Measurements from ENCODE around the gene EMC10. TPM values are rescaled to one million over a fixed set of nuclear protein-coding genes. Genes with fewer than 3 reads are reported as not detected.

EMC10 gene
- total RNA-seq, 1 experiment from 2014 or later: 66.7 TPM

- Histone ChIP-seq H3K27me3 (ENCODE audit: control insufficient read depth, insufficient read depth, low read length) (no peaks in the 10 kb centered on the region), H3K4me1 (ENCODE audit: control insufficient read depth, insufficient read depth, low read length) (no peaks in the 10 kb centered on the region), H3K27ac (ENCODE audit: low read length) (no peak overlapping the region), H3K36me3 (ENCODE audit: control insufficient read depth, insufficient read depth, low read length) (no peaks in the 10 kb centered on the region), H3K4me3 (ENCODE audit: low read depth in 2 of 2, low read length in 2 of 2) (no peak overlapping the region), H3K9me3 (ENCODE audit: control insufficient read depth, insufficient read depth, low read depth, low read length) (no peaks in the 10 kb centered on the region)
- ATAC-seq (no peak; the same call in 1 of the 2 replicates), DNase-seq (ENCODE audit: low read depth, low spot score) (no peak)
- no TSS peak for BruUV-seq (replicated peaks)
- POLR2A ChIA-PET: no interaction called here
- in situ Hi-C loops (cut with HindIII; ENCODE audit: low pct_unique_long_range_greater_than_20kb, low sequenced_read_pairs) (no loop called here), intact Hi-C loops (cut with micrococcal nuclease; ENCODE audit: unreplicated experiment) (no loop called here)
- CTCF ChIA-PET: interaction anchor here (0.8 kb wide), 1 partner anchor 244 kb away, joined by 3 read pairs; no protein-coding TSS in a partner anchor
- TF ChIP-seq CTCF (IDR thresholded peaks at IDR 0.05): no peak
- no peak for TF ChIP-seq POLR2AphosphoS5 (IDR thresholded peaks at IDR 0.05; ENCODE audit: low read depth, low read length)
Measured at GRCh38 chr19:50516964-50517703, 40.8 kb downstream of the EMC10 start.

- ATAC-seq (no peak), DNase-seq (ENCODE audit: low read depth, low spot score) (no peak)
- in situ Hi-C loops (cut with HindIII; ENCODE audit: low pct_unique_long_range_greater_than_20kb, low sequenced_read_pairs) (no loop called here), intact Hi-C loops (cut with micrococcal nuclease; ENCODE audit: unreplicated experiment) (no loop called here)
- ChIA-PET CTCF (no interaction called here), POLR2A (no interaction called here)
- BruUV-seq (replicated peaks): no TSS peak
- no peak for TF ChIP-seq REST (IDR thresholded peaks at IDR 0.05; ENCODE audit: insufficient read depth in 1 of 2, low read depth in 2 of 2, low read length in 1 of 2)
- TF ChIP-seq POLR2AphosphoS5 (IDR thresholded peaks at IDR 0.05; ENCODE audit: low read depth, low read length): no peak
- no peak for TF ChIP-seq CTCF (IDR thresholded peaks at IDR 0.05)
- TF ChIP-seq TCF7L2 (IDR thresholded peaks at IDR 0.05; ENCODE audit: low read depth, low read length): no peak
- TF ChIP-seq SIN3A (IDR thresholded peaks at IDR 0.05; ENCODE audit: borderline replicate concordance, insufficient read depth, low read depth, low read length): no peak
- H3K4me3 ChIP-seq (ENCODE audit: low read depth in 2 of 2, low read length in 2 of 2): no peak overlapping the region
- H3K27me3 ChIP-seq (ENCODE audit: control insufficient read depth, insufficient read depth, low read length): no peaks in the 10 kb centered on the region
- no peaks in the 10 kb centered on the region for H3K9me3 ChIP-seq (ENCODE audit: control insufficient read depth, insufficient read depth, low read depth, low read length)
- H3K27ac ChIP-seq (ENCODE audit: low read length): no peak overlapping the region
- no peaks in the 10 kb centered on the region for H3K4me1 ChIP-seq (ENCODE audit: control insufficient read depth, insufficient read depth, low read length)
- no peaks in the 10 kb centered on the region for H3K36me3 ChIP-seq (ENCODE audit: control insufficient read depth, insufficient read depth, low read length)
Measured at GRCh38 chr19:50517704-50518075, 41.4 kb downstream of the EMC10 start.
